Esophagus squamous epithelium (tissue), 5 donors: Measurements from ENCODE around the gene MEIS2. TPM values are rescaled to one million over a fixed set of nuclear protein-coding genes. Genes with fewer than 3 reads are reported as not detected.

Source experiments
- DNase-seq: peaks from one replicate; lab custom pipeline; 2025; lab: John Stamatoyannopoulos, UW
- H3K27ac ChIP-seq, 4 donors: fragments of 200-600 bp; sonication (generic); one replicate each; pipeline ENCODE4 v1.5.1; 2016 to 2019; ENCODE audit warnings: mild to moderate bottlenecking in 1 of 4
- H3K27me3 ChIP-seq, 4 donors: fragments of 200-600 bp; sonication (generic); 1 replicate in 3 of 4; 2 replicates in 1 of 4; pipeline versions ENCODE4 v1.5.1 to v1.6.0; 2017 to 2021; ENCODE audit warnings: antibody characterized with exemption in 1 of 4
- H3K36me3 ChIP-seq, 3 donors: fragments of 200-600 bp; sonication (generic); one replicate each; pipeline ENCODE4 v1.5.1; 2016 to 2019
- H3K4me1 ChIP-seq, 3 donors: fragments of 200-600 bp; sonication (generic); one replicate each; pipeline ENCODE4 v1.5.1; 2017 to 2019
- H3K4me3 ChIP-seq, 4 donors: fragments of 200-600 bp; sonication (generic); 1 replicate in 3 of 4; 2 replicates in 1 of 4; pipeline ENCODE4 v1.5.1; 2016 to 2019; ENCODE audit warnings: mild to moderate bottlenecking in 2 of 4, moderate library complexity in 1 of 4
- H3K9me3 ChIP-seq, 3 donors: fragments of 200-600 bp; sonication (generic); one replicate each; pipeline ENCODE4 v1.5.1; 2016 to 2019
- CTCF ChIP-seq, 6 experiments: fragments of 450-650 bp in 4 of 6; fragments of 200-600 bp in 2 of 6; sonication (generic) in 2 of 6; IDR thresholded peaks; one replicate each; pipeline ENCODE4 v1.5.1; 2016 to 2019; ENCODE audit warnings: antibody characterized with exemption in 6 of 6, mild to moderate bottlenecking in 4 of 6, moderate library complexity in 4 of 6
- POLR2A ChIP-seq, 4 donors: fragments of 450-650 bp; IDR thresholded peaks; one replicate each; pipeline ENCODE4 v1.6.1; 2017; ENCODE audit warnings: antibody characterized with exemption in 4 of 4, mild to moderate bottlenecking in 4 of 4, moderate library complexity in 3 of 4
- WGBS, 2 donors: methylation state at CpG; one replicate each; pipeline ENCODE4 v1.1.5; 2018; 5-methylcytosine and 5-hydroxymethylcytosine counted together
- intact Hi-C: fragments of 100-400 bp; cut with DNase I; formaldehyde crosslinking; loops from one replicate; pipeline ENCODE4 v1.15.0; 2022
- total RNA-seq, 4 donors: library from RNA; depleted of rRNA; stranded (reverse); fragments of >200 nt; gene quantifications; one replicate each; pipeline ENCODE4 v1.1.0, GENCODE V29; 2016
- donor health status: DM: yes; HTN: yes; CAD: no.

Gene MEIS2
- total RNA-seq, 4 donors from 2014 or later: 6.6 to 26.3 (median 9.9) TPM

GRCh38 chr15:36903922-36904556, 196.3 kb downstream of the MEIS2 start:
- intact Hi-C loops: no loop called here
- no peak for TF ChIP-seq CTCF (IDR thresholded peaks at IDR 0.05)
- TF ChIP-seq POLR2A (IDR thresholded peaks at IDR 0.05): no peak
- Histone ChIP-seq H3K36me3 (no peaks in the 10 kb centered on the region), H3K4me1 (peaks cover 4 to 63% (median 23%) of the 10 kb centered on the region in 3 donors), H3K27me3 (no peaks in the 10 kb centered on the region), H3K27ac (peak overlapping the region; percentile 4 to 62 (median 46)), H3K9me3 (no peaks in the 10 kb centered on the region), H3K4me3 (peak overlapping the region in 1 of 4 donors; percentile 9)
- WGBS, 2 donors: 31 to 43% methylated on average over 5 of the region's 5 CpGs
- no peak for DNase-seq

GRCh38 chr15:36903195-36903594, 197.2 kb downstream of the MEIS2 start:
- TF ChIP-seq POLR2A (IDR thresholded peaks at IDR 0.05) (no peak), CTCF (IDR thresholded peaks at IDR 0.05) (no peak)
- H3K9me3 ChIP-seq: no peaks in the 10 kb centered on the region
- peak overlapping the region in 2 of 4 donors; percentile 53 to 62 for H3K27ac ChIP-seq
- peaks cover 4 to 63% (median 23%) of the 10 kb centered on the region in 3 donors for H3K4me1 ChIP-seq
- H3K4me3 ChIP-seq: no peak overlapping the region
- H3K36me3 ChIP-seq: no peaks in the 10 kb centered on the region
- intact Hi-C loops: no loop called here
- WGBS, 2 donors: 22 to 63% methylated on average over 1 of the region's 1 CpG
- no peak for DNase-seq
- H3K27me3 ChIP-seq: no peaks in the 10 kb centered on the region

- no peak for DNase-seq
- no peak overlapping the region for H3K4me3 ChIP-seq
- no peaks in the 10 kb centered on the region for H3K9me3 ChIP-seq
- H3K36me3 ChIP-seq: peaks cover 0 to 2% (median 0%) of the 10 kb centered on the region in 3 donors
- intact Hi-C loops: no loop called here
- peaks cover 4 to 60% (median 21%) of the 10 kb centered on the region in 3 donors for H3K4me1 ChIP-seq
- no peak overlapping the region for H3K27ac ChIP-seq
- TF ChIP-seq CTCF (IDR thresholded peaks at IDR 0.05) (no peak), POLR2A (IDR thresholded peaks at IDR 0.05) (no peak)
- WGBS, 2 donors: 83 to 90% methylated on average over 2 to 4 of the region's 4 CpGs
- H3K27me3 ChIP-seq: no peaks in the 10 kb centered on the region
Observed at GRCh38 chr15:36901012-36901411, 199.3 kb downstream of the MEIS2 start.

- Histone ChIP-seq H3K9me3 (no peaks in the 10 kb centered on the region), H3K4me3 (no peak overlapping the region), H3K27me3 (no peaks in the 10 kb centered on the region), H3K27ac (no peak overlapping the region), H3K36me3 (peaks cover 0 to 14% (median 0%) of the 10 kb centered on the region in 3 donors), H3K4me1 (peaks cover 4 to 47% (median 21%) of the 10 kb centered on the region in 3 donors)
- DNase-seq: no peak
- WGBS, 2 donors: 60 to 67% methylated on average over 2 of the region's 2 CpGs
- TF ChIP-seq CTCF (IDR thresholded peaks at IDR 0.05) (no peak), POLR2A (IDR thresholded peaks at IDR 0.05) (no peak)
- intact Hi-C loops: no loop called here
Observed at GRCh38 chr15:36899696-36900095, 200.7 kb downstream of the MEIS2 start.

GRCh38 chr15:36898536-36899126, 201.7 kb downstream of the MEIS2 start:
- no peaks in the 10 kb centered on the region for H3K9me3 ChIP-seq
- H3K4me3 ChIP-seq: no peak overlapping the region
- no peak overlapping the region for H3K27ac ChIP-seq
- H3K4me1 ChIP-seq: peaks cover 4 to 36% (median 15%) of the 10 kb centered on the region in 3 donors
- TF ChIP-seq POLR2A (IDR thresholded peaks at IDR 0.05) (no peak), CTCF (IDR thresholded peaks at IDR 0.05) (no peak)
- peaks cover 0 to 21% (median 0%) of the 10 kb centered on the region in 3 donors for H3K36me3 ChIP-seq
- intact Hi-C loops: no loop called here
- 57 to 59% methylated on average over 4 of the region's 4 CpGs for WGBS, 2 donors
- H3K27me3 ChIP-seq: no peaks in the 10 kb centered on the region
- DNase-seq: no peak
